Nephron (organoid): ENCODE data around the gene EPG5.
"Not testable (repeated sequence)": the region's sequence is repeated elsewhere in the genome, so short reads cannot be mapped to it uniquely, and the experiment has no call there.

ENCODE experiments used
- H3K27ac Mint-ChIP-seq, 3 experiments: 2 replicates each; pipeline ENCODE4 v1.8.0; 2020; ENCODE audit warnings: mixed read lengths in 3 of 3, mild to moderate bottlenecking in 2 of 3, moderate library complexity in 1 of 3
- H3K27me3 Mint-ChIP-seq: 2 replicates; pipeline ENCODE4 v1.8.0; 2021; ENCODE audit warnings: low read depth, mild to moderate bottlenecking, moderate library complexity, mixed read lengths
- H3K36me3 Mint-ChIP-seq: 2 replicates; pipeline ENCODE4 v1.8.0; 2020; ENCODE audit warnings: low read depth, mixed read lengths
- H3K4me1 Mint-ChIP-seq: 2 replicates; pipeline ENCODE4 v1.8.0; 2020; ENCODE audit warnings: mixed read lengths
- H3K4me3 Mint-ChIP-seq, 3 experiments: 2 replicates each; pipeline ENCODE4 v1.8.0; 2020; ENCODE audit warnings: mild to moderate bottlenecking in 3 of 3, mixed read lengths in 3 of 3, moderate library complexity in 2 of 3
- H3K9me3 Mint-ChIP-seq: 2 replicates; pipeline ENCODE4 v1.8.0; 2020; ENCODE audit warnings: mixed read lengths
- CTCF ChIP-seq, 3 experiments: fragments of 200-600 bp; sonication (generic); IDR thresholded peaks; one replicate each; pipeline ENCODE4 v1.5.0; 2021; ENCODE audit warnings: antibody characterized with exemption in 3 of 3; ENCODE audit not compliant: unreplicated experiment in 3 of 3

The EPG5 gene

GRCh38 chr18:45821711-45822110 is 145.4 kb downstream of the EPG5 start:
- Mint-ChIP-seq H3K27me3 (peaks cover 12% of the 10 kb centered on the region), H3K4me1 (no peaks in the 10 kb centered on the region), H3K9me3 (no peaks in the 10 kb centered on the region), H3K4me3 (no peak overlapping the region), H3K36me3 (no peaks in the 10 kb centered on the region), H3K27ac (no peak overlapping the region)
- TF ChIP-seq CTCF (IDR thresholded peaks at IDR 0.05; ENCODE audit: unreplicated experiment in 3 of 3) = no peak

- peaks cover 3% of the 10 kb centered on the region for H3K9me3 Mint-ChIP-seq
- TF ChIP-seq CTCF (IDR thresholded peaks at IDR 0.05; ENCODE audit: unreplicated experiment in 3 of 3) = no peak
- no peak overlapping the region for H3K4me3 Mint-ChIP-seq
- H3K4me1 Mint-ChIP-seq = no peaks in the 10 kb centered on the region
- H3K36me3 Mint-ChIP-seq = no peaks in the 10 kb centered on the region
- no peak overlapping the region for H3K27ac Mint-ChIP-seq
- H3K27me3 Mint-ChIP-seq = peaks cover 12% of the 10 kb centered on the region
Measured at GRCh38 chr18:45821026-45821425, 146.1 kb downstream of the EPG5 start.

GRCh38 chr18:45820106-45820745 is 146.9 kb downstream of the EPG5 start:
- H3K36me3 Mint-ChIP-seq = no peaks in the 10 kb centered on the region
- no peaks in the 10 kb centered on the region for H3K4me1 Mint-ChIP-seq
- peaks cover 4% of the 10 kb centered on the region for H3K9me3 Mint-ChIP-seq
- peaks cover 12% of the 10 kb centered on the region for H3K27me3 Mint-ChIP-seq
- H3K27ac Mint-ChIP-seq = no peak overlapping the region
- no peak for TF ChIP-seq CTCF (IDR thresholded peaks at IDR 0.05; ENCODE audit: unreplicated experiment in 3 of 3)
- no peak overlapping the region for H3K4me3 Mint-ChIP-seq

- not testable (repeated sequence) for H3K27ac Mint-ChIP-seq, H3K36me3 Mint-ChIP-seq, H3K4me1 Mint-ChIP-seq, H3K27me3 Mint-ChIP-seq, H3K9me3 Mint-ChIP-seq, H3K4me3 Mint-ChIP-seq
Measured at GRCh38 chr18:45818765-45819164, 148.4 kb downstream of the EPG5 start.

GRCh38 chr18:45817543-45817942 is 149.6 kb downstream of the EPG5 start:
- H3K27me3 Mint-ChIP-seq = peaks cover 9% of the 10 kb centered on the region
- H3K4me1 Mint-ChIP-seq = no peaks in the 10 kb centered on the region
- H3K9me3 Mint-ChIP-seq = peaks cover 4% of the 10 kb centered on the region

GRCh38 chr18:45814733-45815132 is 152.4 kb downstream of the EPG5 start:
- peaks cover 13% of the 10 kb centered on the region for H3K9me3 Mint-ChIP-seq
- H3K27ac Mint-ChIP-seq, H3K4me3 Mint-ChIP-seq, H3K36me3 Mint-ChIP-seq, H3K4me1 Mint-ChIP-seq, H3K27me3 Mint-ChIP-seq: not testable (repeated sequence)

More at GRCh38 chr18:45817543-45817942, 149.6 kb downstream of the EPG5 start:
- H3K36me3 Mint-ChIP-seq = no peaks in the 10 kb centered on the region
- TF ChIP-seq CTCF (IDR thresholded peaks at IDR 0.05; ENCODE audit: unreplicated experiment in 3 of 3) = no peak
- H3K4me3 Mint-ChIP-seq = no peak overlapping the region
- H3K27ac Mint-ChIP-seq = no peak overlapping the region

GRCh38 chr18:45807144-45807543 is 160.0 kb downstream of the EPG5 start:
- H3K9me3 Mint-ChIP-seq = peaks cover 51% of the 10 kb centered on the region
- H3K4me1 Mint-ChIP-seq, H3K27ac Mint-ChIP-seq, H3K4me3 Mint-ChIP-seq, H3K27me3 Mint-ChIP-seq: not testable (repeated sequence)
- peaks cover 13% of the 10 kb centered on the region for H3K36me3 Mint-ChIP-seq
